Right lobe of liver (tissue), 6 donors: ENCODE data around the gene RAVER2. TPM values are rescaled to one million over a fixed set of nuclear protein-coding genes. Genes with fewer than 3 reads are reported as not detected.

Experiments used
- ATAC-seq, 4 donors: fragments of 200-7000 bp; cut with Tn5 transposase; one replicate each; pipeline ENCODE4 v1.9.1; 2020; ENCODE audit warnings: mild to moderate bottlenecking in 4 of 4, moderate library complexity in 4 of 4
- DNase-seq, 3 donors: peaks; one replicate each; pipeline ENCODE4 v3.0.0-alpha.2; 2020
- H3K27ac ChIP-seq, 3 donors: fragments of 200-600 bp; one replicate each; pipeline ENCODE4 v1.8.0; 2022
- H3K27me3 ChIP-seq, 2 donors: fragments of 200-600 bp; one replicate each; pipeline ENCODE4 v1.8.0; 2022
- H3K36me3 ChIP-seq, 4 donors: fragments of 200-600 bp; sonication (generic) in 1 of 4; one replicate each; pipeline versions ENCODE4 v1.5.1 to v1.8.0; 2017 to 2022; ENCODE audit warnings: control low read depth in 1 of 4
- H3K4me1 ChIP-seq, 4 donors: fragments of 200-600 bp; sonication (generic) in 1 of 4; one replicate each; pipeline versions ENCODE4 v1.5.1 to v1.8.0; 2017 to 2022; ENCODE audit warnings: control low read depth in 1 of 4
- H3K4me3 ChIP-seq, 3 donors: fragments of 200-600 bp; one replicate each; pipeline ENCODE4 v1.8.0; 2022
- H3K9me3 ChIP-seq, 4 donors: fragments of 200-600 bp; sonication (generic) in 1 of 4; one replicate each; pipeline versions ENCODE4 v1.5.1 to v1.8.0; 2017 to 2022; ENCODE audit warnings: control low read depth in 1 of 4
- POLR2A ChIP-seq: fragments of 450-650 bp; IDR thresholded peaks from one replicate; pipeline ENCODE4 v1.6.1; 2017; ENCODE audit warnings: antibody characterized with exemption, mild to moderate bottlenecking
- WGBS: methylation state at CpG from one replicate; pipeline ENCODE4 v1.1.6; 2018; ENCODE audit warnings: low coverage, low lambda C conversion rate; ENCODE audit not compliant: insufficient coverage; ENCODE audit errors: missing lambda C conversion rate; 5-methylcytosine and 5-hydroxymethylcytosine counted together
- intact Hi-C, 2 donors: fragments of 100-400 bp; cut with DNase I; formaldehyde crosslinking; loops; one replicate each; pipeline versions ENCODE4 v1.11.2 to v1.14.1; 2022
- total RNA-seq, 6 experiments: library from RNA; depleted of rRNA in 2 of 6; stranded (reverse); fragments of >200 nt in 2 of 6; fragmentation: NEBNext Ultra II Directional in 3 of 6; extraction: Animal tissue kit (Norgen Biotek cat#: 25700) in 3 of 6; gene quantifications; one replicate each; pipeline versions ENCODE4 v1.1.0 to v1.2.4, GENCODE V29; 2016 to 2023
- TF ChIP-seq, protein P1 (sequence below), 4 donors: fragments of 200-600 bp in 3 of 4; fragments of 450-650 bp in 1 of 4; IDR thresholded peaks; one replicate each; pipeline versions ENCODE4 v1.5.1 to v1.8.0; 2016 to 2022; ENCODE audit warnings: antibody characterized with exemption in 4 of 4, mild to moderate bottlenecking in 2 of 4
- donor health status: DM: no; HTN: yes; CAD: no.
- donor health status: DM: no; HTN: no; CAD: no.
- donor health status: DM: no; HTN: no; CAD: no.
- donor health status: DM: no; HTN: yes; CAD: no.
- donor health status: DM: no; HTN: yes; CAD: no.

RAVER2 gene
- total RNA-seq, 6 experiments from 2014 or later: 0.51 to 0.91 (median 0.77) TPM

- ATAC-seq (no peak), DNase-seq (no peak)
- Histone ChIP-seq H3K9me3 (no peaks in the 10 kb centered on the region), H3K4me3 (no peak overlapping the region), H3K27ac (no peak overlapping the region), H3K4me1 (no peaks in the 10 kb centered on the region), H3K27me3 (no peaks in the 10 kb centered on the region), H3K36me3 (peaks cover 0 to 34% (median 16%) of the 10 kb centered on the region in 4 donors)
- 73% methylated on average over 8 of the region's 12 CpGs for WGBS
- TF ChIP-seq, protein P1, sequence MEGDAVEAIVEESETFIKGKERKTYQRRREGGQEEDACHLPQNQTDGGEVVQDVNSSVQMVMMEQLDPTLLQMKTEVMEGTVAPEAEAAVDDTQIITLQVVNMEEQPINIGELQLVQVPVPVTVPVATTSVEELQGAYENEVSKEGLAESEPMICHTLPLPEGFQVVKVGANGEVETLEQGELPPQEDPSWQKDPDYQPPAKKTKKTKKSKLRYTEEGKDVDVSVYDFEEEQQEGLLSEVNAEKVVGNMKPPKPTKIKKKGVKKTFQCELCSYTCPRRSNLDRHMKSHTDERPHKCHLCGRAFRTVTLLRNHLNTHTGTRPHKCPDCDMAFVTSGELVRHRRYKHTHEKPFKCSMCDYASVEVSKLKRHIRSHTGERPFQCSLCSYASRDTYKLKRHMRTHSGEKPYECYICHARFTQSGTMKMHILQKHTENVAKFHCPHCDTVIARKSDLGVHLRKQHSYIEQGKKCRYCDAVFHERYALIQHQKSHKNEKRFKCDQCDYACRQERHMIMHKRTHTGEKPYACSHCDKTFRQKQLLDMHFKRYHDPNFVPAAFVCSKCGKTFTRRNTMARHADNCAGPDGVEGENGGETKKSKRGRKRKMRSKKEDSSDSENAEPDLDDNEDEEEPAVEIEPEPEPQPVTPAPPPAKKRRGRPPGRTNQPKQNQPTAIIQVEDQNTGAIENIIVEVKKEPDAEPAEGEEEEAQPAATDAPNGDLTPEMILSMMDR (IDR thresholded peaks at IDR 0.05): no peak
- TF ChIP-seq POLR2A: no peak
- intact Hi-C loops: no loop called here
Observed at GRCh38 chr1:64878931-64879611, 134.2 kb downstream of the RAVER2 start.

DNA sequence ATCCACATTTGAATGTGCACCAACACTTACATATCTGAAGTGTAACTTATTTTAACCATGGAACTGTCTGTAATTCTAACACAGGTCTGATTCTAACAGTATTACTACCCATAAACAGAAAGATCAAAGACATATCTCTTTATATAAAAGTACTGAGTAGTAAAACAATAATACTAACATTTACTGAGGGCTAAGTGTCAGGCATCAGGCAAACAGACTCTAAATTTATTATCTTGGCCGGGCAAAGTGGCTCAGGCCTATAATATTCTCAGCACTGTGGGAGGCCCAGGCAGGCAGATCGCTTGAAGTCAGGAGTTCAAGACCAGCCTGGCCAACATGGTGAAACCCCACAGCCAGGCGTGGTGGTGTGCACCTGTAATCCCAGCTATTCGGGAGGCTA is 135.6 kb downstream of the RAVER2 start:
- Histone ChIP-seq H3K9me3 (no peaks in the 10 kb centered on the region), H3K27me3 (no peaks in the 10 kb centered on the region), H3K27ac (no peak overlapping the region), H3K36me3 (peaks cover 0 to 27% (median 15%) of the 10 kb centered on the region in 4 donors), H3K4me1 (no peaks in the 10 kb centered on the region), H3K4me3 (no peak overlapping the region)
- TF ChIP-seq POLR2A: no peak
- TF ChIP-seq, protein P1 (IDR thresholded peaks at IDR 0.05): no peak
- no peak for ATAC-seq
- 95% methylated on average over 4 of the region's 4 CpGs for WGBS
- intact Hi-C loops: no loop called here
- DNase-seq: no peak

- ATAC-seq (no peak), DNase-seq (no peak)
- H3K4me1 ChIP-seq: no peaks in the 10 kb centered on the region
- intact Hi-C loops: no loop called here
- H3K36me3 ChIP-seq: peaks cover 0 to 19% (median 8%) of the 10 kb centered on the region in 4 donors
- WGBS: no CpG with 5 or more reads among the region's 1 CpG
- no peaks in the 10 kb centered on the region for H3K9me3 ChIP-seq
- no peak overlapping the region for H3K27ac ChIP-seq
- TF ChIP-seq, protein P1 (IDR thresholded peaks at IDR 0.05): no peak
- no peak for TF ChIP-seq POLR2A
- no peaks in the 10 kb centered on the region for H3K27me3 ChIP-seq
- no peak overlapping the region for H3K4me3 ChIP-seq
Observed at GRCh38 chr1:64881281-64881680, 136.4 kb downstream of the RAVER2 start.

Other genes starting within 250 kb of the RAVER2 start
- gene JAK1, start 221.5 kb downstream of the RAVER2 start, total RNA-seq: 10 to 100 TPM; 48.0 to 71.6 (median 66.5) TPM